PFSK-1 (cell line): ENCODE data around the gene MTMR12.

Source experiments
- FOXP2 ChIP-seq: optimal IDR thresholded peaks from 2 replicates; pipeline ENCODE3; 2011; ENCODE audit warnings: borderline replicate concordance, control low read depth, inconsistent platforms; ENCODE audit not compliant: insufficient read depth; ENCODE audit errors: extremely low read length, extremely low read depth
- POLR2AphosphoS5 ChIP-seq: IDR thresholded peaks from 2 replicates; pipeline ENCODE4 v1.6.1; 2012; ENCODE audit warnings: low read depth, mild to moderate bottlenecking, control low read depth, low read length, moderate library complexity
- SIN3A ChIP-seq: IDR thresholded peaks from 2 replicates; pipeline ENCODE4 v1.6.1; 2012; ENCODE audit warnings: mild to moderate bottlenecking, low read length, moderate library complexity, borderline replicate concordance; ENCODE audit not compliant: insufficient read depth
- TAF1 ChIP-seq: IDR thresholded peaks from 2 replicates; pipeline ENCODE4 v1.6.1; 2012; ENCODE audit warnings: low read length, control low read depth, borderline replicate concordance; ENCODE audit not compliant: insufficient read depth
- TF ChIP-seq, protein P1 (sequence below), 2 experiments: IDR thresholded peaks; 2 replicates each; pipeline versions ENCODE4 v1.6.1 to v1.8.0; 2011 to 2012; ENCODE audit warnings: low read depth in 2 of 2, low read length in 2 of 2, control low read depth in 1 of 2, inconsistent platforms in 1 of 2, mild to moderate bottlenecking in 1 of 2, moderate library complexity in 1 of 2; ENCODE audit not compliant: insufficient read depth in 1 of 2

DNA sequence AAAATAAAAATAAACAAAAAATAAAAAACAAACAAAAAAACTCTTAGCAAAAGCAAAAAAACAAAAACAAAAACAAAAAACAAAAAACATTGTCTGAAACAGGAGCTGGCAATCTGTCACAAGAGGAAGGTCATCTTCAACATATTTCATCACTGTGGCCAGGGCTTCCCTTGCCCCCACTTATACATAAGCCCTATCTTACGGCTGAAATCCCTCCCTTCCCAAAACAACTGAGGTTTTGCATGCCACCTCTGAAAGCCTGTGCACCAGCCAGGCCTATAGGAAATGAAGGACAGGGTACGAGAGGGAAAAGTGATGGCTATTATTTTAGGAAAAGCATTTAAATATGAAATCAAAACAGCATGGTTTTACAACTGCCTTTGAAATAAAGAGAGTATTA is 10.8 kb downstream of the MTMR12 start:
- TF ChIP-seq, protein P1, sequence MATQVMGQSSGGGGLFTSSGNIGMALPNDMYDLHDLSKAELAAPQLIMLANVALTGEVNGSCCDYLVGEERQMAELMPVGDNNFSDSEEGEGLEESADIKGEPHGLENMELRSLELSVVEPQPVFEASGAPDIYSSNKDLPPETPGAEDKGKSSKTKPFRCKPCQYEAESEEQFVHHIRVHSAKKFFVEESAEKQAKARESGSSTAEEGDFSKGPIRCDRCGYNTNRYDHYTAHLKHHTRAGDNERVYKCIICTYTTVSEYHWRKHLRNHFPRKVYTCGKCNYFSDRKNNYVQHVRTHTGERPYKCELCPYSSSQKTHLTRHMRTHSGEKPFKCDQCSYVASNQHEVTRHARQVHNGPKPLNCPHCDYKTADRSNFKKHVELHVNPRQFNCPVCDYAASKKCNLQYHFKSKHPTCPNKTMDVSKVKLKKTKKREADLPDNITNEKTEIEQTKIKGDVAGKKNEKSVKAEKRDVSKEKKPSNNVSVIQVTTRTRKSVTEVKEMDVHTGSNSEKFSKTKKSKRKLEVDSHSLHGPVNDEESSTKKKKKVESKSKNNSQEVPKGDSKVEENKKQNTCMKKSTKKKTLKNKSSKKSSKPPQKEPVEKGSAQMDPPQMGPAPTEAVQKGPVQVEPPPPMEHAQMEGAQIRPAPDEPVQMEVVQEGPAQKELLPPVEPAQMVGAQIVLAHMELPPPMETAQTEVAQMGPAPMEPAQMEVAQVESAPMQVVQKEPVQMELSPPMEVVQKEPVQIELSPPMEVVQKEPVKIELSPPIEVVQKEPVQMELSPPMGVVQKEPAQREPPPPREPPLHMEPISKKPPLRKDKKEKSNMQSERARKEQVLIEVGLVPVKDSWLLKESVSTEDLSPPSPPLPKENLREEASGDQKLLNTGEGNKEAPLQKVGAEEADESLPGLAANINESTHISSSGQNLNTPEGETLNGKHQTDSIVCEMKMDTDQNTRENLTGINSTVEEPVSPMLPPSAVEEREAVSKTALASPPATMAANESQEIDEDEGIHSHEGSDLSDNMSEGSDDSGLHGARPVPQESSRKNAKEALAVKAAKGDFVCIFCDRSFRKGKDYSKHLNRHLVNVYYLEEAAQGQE (IDR thresholded peaks at IDR 0.05; ENCODE audit: insufficient read depth in 1 of 2, low read depth in 2 of 2, low read length in 2 of 2): no peak
- TF ChIP-seq POLR2AphosphoS5 (no peak), SIN3A (no peak), TAF1 (no peak), FOXP2 (no peak)
